CD4-positive, alpha-beta T cell (primary cell): ENCODE measurements around the gene AP4M1. TPM values are rescaled to one million over a fixed set of nuclear protein-coding genes. Genes with fewer than 3 reads are reported as not detected.

Experiments used
- ATAC-seq: fragments of 200-7000 bp; cut with Tn5 transposase; one replicate; pipeline ENCODE4 v1.10.0; 2022; ENCODE audit warnings: mild to moderate bottlenecking; ENCODE audit not compliant: poor library complexity
- CTCF ChIA-PET: fragments of 350-600 bp; sonication (Branson Sonifier 250); formaldehyde crosslinking; loops from one replicate; lab custom pipeline; 2021; ENCODE audit warnings: antibody characterized with exemption, inconsistent platforms; lab: Charles Lee
- POLR2A ChIA-PET: fragments of 350-600 bp; sonication (Branson Sonifier 250); formaldehyde crosslinking; loops from one replicate; lab custom pipeline; 2021; ENCODE audit warnings: antibody characterized with exemption, inconsistent platforms; lab: Charles Lee
- DNase-seq, 14 experiments: peaks; one replicate each; pipeline ENCODE4 v3.0.0-alpha.2; 2013 to 2020; ENCODE audit warnings: mixed read lengths in 2 of 14
- H3K27ac ChIP-seq, 2 donors: one replicate each; pipeline versions ENCODE4 v1.5.1 to v1.7.0; 2013; ENCODE audit warnings: low read length in 2 of 2, low read depth in 1 of 2, mild to moderate bottlenecking in 1 of 2
- H3K27me3 ChIP-seq, 2 experiments: 1 replicate in 1 of 2; 2 replicates in 1 of 2; pipeline versions ENCODE4 v1.6.1 to v1.7.0; 2013; ENCODE audit warnings: low read length in 2 of 2, control low read depth in 1 of 2, mild to moderate bottlenecking in 1 of 2, moderate library complexity in 1 of 2; ENCODE audit not compliant: insufficient read depth in 2 of 2, control insufficient read depth in 1 of 2
- H3K36me3 ChIP-seq: one replicate; pipeline ENCODE4 v1.6.1; 2013; ENCODE audit warnings: low read length, control low read depth; ENCODE audit not compliant: insufficient read depth
- H3K4me1 ChIP-seq: one replicate; pipeline ENCODE4 v1.6.1; 2013; ENCODE audit warnings: low read length, control low read depth; ENCODE audit not compliant: insufficient read depth
- H3K4me3 ChIP-seq: one replicate; pipeline ENCODE4 v1.5.1; 2013; ENCODE audit warnings: mild to moderate bottlenecking, low read length, moderate library complexity
- H3K9me3 ChIP-seq, 2 experiments: 1 replicate in 1 of 2; 2 replicates in 1 of 2; pipeline versions ENCODE4 v1.6.1 to v1.7.0; 2013; ENCODE audit warnings: low read length in 2 of 2, mild to moderate bottlenecking in 2 of 2, control low read depth in 1 of 2, moderate library complexity in 1 of 2; ENCODE audit not compliant: control insufficient read depth in 1 of 2, insufficient read depth in 1 of 2
- H3K27ac Mint-ChIP-seq: one replicate; pipeline ENCODE4 v1.8.0; 2020; ENCODE audit warnings: mixed read lengths
- H3K27me3 Mint-ChIP-seq: one replicate; pipeline ENCODE4 v1.8.0; 2021; ENCODE audit warnings: mixed read lengths
- H3K36me3 Mint-ChIP-seq: one replicate; pipeline ENCODE4 v1.8.0; 2021; ENCODE audit warnings: low read depth, mixed read lengths
- H3K4me1 Mint-ChIP-seq: one replicate; pipeline ENCODE4 v1.8.0; 2021; ENCODE audit warnings: low read depth, mixed read lengths
- H3K4me3 Mint-ChIP-seq: one replicate; pipeline ENCODE4 v1.8.0; 2020; ENCODE audit warnings: mild to moderate bottlenecking, mixed read lengths
- H3K9me3 Mint-ChIP-seq: one replicate; pipeline ENCODE4 v1.8.0; 2020; ENCODE audit warnings: mixed read lengths
- CTCF ChIP-seq: fragments of 200-600 bp; IDR thresholded peaks from one replicate; pipeline ENCODE4 v1.8.0; 2022; ENCODE audit warnings: antibody characterized with exemption, mild to moderate bottlenecking
- intact Hi-C, 2 experiments: fragments of 100-400 bp; cut with DNase I in 1 of 2; cut with micrococcal nuclease in 1 of 2; formaldehyde crosslinking; loops; one replicate each; pipeline versions ENCODE4 v1.15.1 to v1.9.0; 2023 to 2025; cut with DNase I, micrococcal nuclease
- total RNA-seq, 174 experiments: library from RNA in 2 of 174; stranded (reverse) in 2 of 174; gene quantifications; one replicate each; pipeline ENCODE4 v1.2.3 and lab custom pipeline; 2021 to 2026

The AP4M1 gene
- total RNA-seq, 2 experiments from 2014 or later: 2.8 to 4.0 TPM

DNA sequence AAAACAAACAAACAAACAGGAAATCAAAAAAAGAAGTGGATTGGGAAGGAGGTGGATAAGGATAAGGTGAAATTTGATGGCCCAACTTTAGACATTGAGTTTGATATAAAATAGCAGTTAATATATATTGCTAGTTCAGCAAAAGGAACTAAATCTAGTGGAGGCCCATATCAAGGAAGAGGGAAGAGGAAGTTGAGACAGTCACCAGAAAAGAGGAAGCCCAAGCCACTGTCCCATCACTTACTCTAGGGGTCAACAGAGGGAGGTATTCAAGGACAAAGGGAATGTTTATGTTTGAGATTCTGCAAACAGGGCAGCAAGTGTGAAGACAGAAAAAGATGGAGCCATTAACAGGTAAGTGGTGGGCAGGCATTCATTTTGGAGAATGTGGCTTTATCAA, 51.0 kb downstream of the AP4M1 start:
- intact Hi-C loops: no loop called here
- no peaks in the 10 kb centered on the region for H3K9me3 Mint-ChIP-seq
- Histone ChIP-seq H3K36me3 (peaks cover 48% of the 10 kb centered on the region), H3K4me3 (no peak overlapping the region), H3K9me3 (no peaks in the 10 kb centered on the region), H3K4me1 (peaks cover 71% of the 10 kb centered on the region), H3K27ac (no peak overlapping the region), H3K27me3 (no peaks in the 10 kb centered on the region)
- ATAC-seq (no peak), DNase-seq (no peak)
- H3K36me3 Mint-ChIP-seq: peaks cover 69% of the 10 kb centered on the region
- peak overlapping the region; percentile 66 for H3K27ac Mint-ChIP-seq
- no peak for TF ChIP-seq CTCF
- ChIA-PET POLR2A (no interaction called here), CTCF (no interaction called here)
- peaks cover 63% of the 10 kb centered on the region for H3K4me1 Mint-ChIP-seq
- peak overlapping the region; percentile 13 for H3K4me3 Mint-ChIP-seq
- H3K27me3 Mint-ChIP-seq: no peaks in the 10 kb centered on the region

GRCh38 chr7:100152937-100153666, 51.7 kb downstream of the AP4M1 start:
- Mint-ChIP-seq H3K27me3 (no peaks in the 10 kb centered on the region), H3K9me3 (no peaks in the 10 kb centered on the region), H3K36me3 (peaks cover 74% of the 10 kb centered on the region), H3K4me1 (peaks cover 67% of the 10 kb centered on the region), H3K27ac (peak overlapping the region; percentile 66), H3K4me3 (peak overlapping the region; percentile 56)
- intact Hi-C loops: no loop called here
- ChIA-PET CTCF (no interaction called here), POLR2A (interaction anchor here (0.8 kb wide), 1 partner anchor 27 kb away, joined by 3 read pairs; the partner anchor contains the start of gene MBLAC1)
- H3K27me3 ChIP-seq: no peaks in the 10 kb centered on the region
- ATAC-seq (no peak), DNase-seq (no peak)
- no peaks in the 10 kb centered on the region for H3K9me3 ChIP-seq
- no peak overlapping the region for H3K27ac ChIP-seq
- TF ChIP-seq CTCF: no peak
- H3K4me1 ChIP-seq: peaks cover 71% of the 10 kb centered on the region
- no peak overlapping the region for H3K4me3 ChIP-seq
- peaks cover 49% of the 10 kb centered on the region for H3K36me3 ChIP-seq

GRCh38 chr7:100153708-100154535, 52.5 kb downstream of the AP4M1 start:
- H3K27ac ChIP-seq: no peak overlapping the region
- H3K9me3 ChIP-seq: no peaks in the 10 kb centered on the region
- H3K27me3 Mint-ChIP-seq: no peaks in the 10 kb centered on the region
- H3K27me3 ChIP-seq: no peaks in the 10 kb centered on the region
- intact Hi-C loops: no loop called here
- peaks cover 68% of the 10 kb centered on the region for H3K36me3 Mint-ChIP-seq
- CTCF ChIA-PET: no interaction called here
- no peak for ATAC-seq
- peaks cover 71% of the 10 kb centered on the region for H3K4me1 ChIP-seq
- TF ChIP-seq CTCF: no peak
- peak overlapping the region; percentile 56 for H3K4me3 Mint-ChIP-seq
- no peaks in the 10 kb centered on the region for H3K9me3 Mint-ChIP-seq
- H3K4me1 Mint-ChIP-seq: peaks cover 62% of the 10 kb centered on the region
- peaks cover 49% of the 10 kb centered on the region for H3K36me3 ChIP-seq
- H3K4me3 ChIP-seq: no peak overlapping the region
- DNase-seq: no peak
- POLR2A ChIA-PET: interaction anchor here (0.8 to 3.2 kb wide), 2 partner anchors 13 to 27 kb away, joined by 3 to 21 read pairs; partner anchors contain the start of genes GAL3ST4 and MBLAC1
- peak overlapping the region; percentile 55 for H3K27ac Mint-ChIP-seq
